IMR-90 (cell line): Measurements from ENCODE around the gene MRPL52. TPM values are rescaled to one million over a fixed set of nuclear protein-coding genes. Genes with fewer than 3 reads are reported as not detected.
A peak's percentile ranks its signal among the peaks of the same experiment; 100 is the strongest.

Experiments used
- ATAC-seq: fragments of 200-7000 bp; cut with Tn5 transposase; 2 replicates; pipeline ENCODE4 v1.9.1; 2020; ENCODE audit warnings: low read depth, mild to moderate bottlenecking, moderate library complexity
- BruUV-seq: library from RNA; stranded (reverse); fragments of 400-500 nt; replicated peaks from 2 replicates; lab custom pipeline; 2021; lab: Mats Ljungman, UMichigan
- CTCF ChIA-PET: fragments of 300-600 bp; formaldehyde crosslinking; extraction: SDS; loops from one replicate; lab custom pipeline; 2021; ENCODE audit warnings: antibody characterized with exemption; lab: Yijun Ruan, JAX
- POLR2A ChIA-PET: fragments of 300-600 bp; sonication (Branson Sonifier 250); formaldehyde crosslinking; loops from one replicate; lab custom pipeline; 2022; ENCODE audit warnings: antibody characterized with exemption; ENCODE audit not compliant: unreplicated experiment; lab: Charles Lee
- DNase-seq: peaks from one replicate; pipeline ENCODE4 v3.0.0; 2013
- H2AFZ ChIP-seq: replicated peaks from 2 replicates; pipeline ENCODE3; 2013; ENCODE audit warnings: low read length, mild to moderate bottlenecking; ENCODE audit not compliant: poor library complexity
- H2AK5ac ChIP-seq: 2 replicates; pipeline ENCODE4 v1.6.1; 2013; ENCODE audit warnings: low read depth, low read length, inconsistent platforms
- H2AK9ac ChIP-seq: replicated peaks from 2 replicates; pipeline ENCODE3; 2013; ENCODE audit warnings: mild to moderate bottlenecking, low read depth, low read length, moderate library complexity; ENCODE audit not compliant: poor library complexity
- H2BK120ac ChIP-seq: 2 replicates; pipeline ENCODE4 v1.6.1; 2013; ENCODE audit warnings: low read depth, low read length, inconsistent platforms
- H2BK15ac ChIP-seq: 3 replicates; pipeline ENCODE4 v1.6.1; 2013; ENCODE audit warnings: low read depth, low read length, inconsistent platforms
- H2BK20ac ChIP-seq: 2 replicates; pipeline ENCODE4 v1.6.1; 2013; ENCODE audit warnings: low read depth, mild to moderate bottlenecking, inconsistent platforms, low read length, moderate library complexity
- H2BK5ac ChIP-seq: 2 replicates; pipeline ENCODE4 v1.6.1; 2013; ENCODE audit warnings: mild to moderate bottlenecking, low read depth, low read length, inconsistent platforms; ENCODE audit not compliant: poor library complexity, severe bottlenecking
- H3K14ac ChIP-seq: replicated peaks from 2 replicates; pipeline ENCODE4 v1.6.1; 2013; ENCODE audit warnings: low read depth, low read length, inconsistent platforms
- H3K18ac ChIP-seq: 2 replicates; pipeline ENCODE4 v1.6.1; 2013; ENCODE audit warnings: low read depth, low read length, control low read depth
- H3K23ac ChIP-seq: 2 replicates; pipeline ENCODE4 v1.6.1; 2013; ENCODE audit warnings: low read depth, low read length, inconsistent platforms
- H3K27ac ChIP-seq: 2 replicates; pipeline ENCODE4 v1.5.1; 2013; ENCODE audit warnings: mild to moderate bottlenecking, control low read depth, low read length; ENCODE audit not compliant: insufficient read depth
- H3K27me3 ChIP-seq: 2 replicates; pipeline ENCODE4 v1.6.1; 2013; ENCODE audit warnings: low read length; ENCODE audit not compliant: control insufficient read depth, insufficient read depth
- H3K36me3 ChIP-seq: 2 replicates; pipeline ENCODE4 v1.6.1; 2013; ENCODE audit warnings: low read length, mixed read lengths; ENCODE audit not compliant: control insufficient read depth, insufficient read depth
- H3K4ac ChIP-seq: 2 replicates; pipeline ENCODE4 v1.6.1; 2013; ENCODE audit warnings: low read depth, low read length, inconsistent platforms
- H3K4me1 ChIP-seq: 2 replicates; pipeline ENCODE4 v1.6.1; 2013; ENCODE audit warnings: low read length, mixed read lengths; ENCODE audit not compliant: control insufficient read depth, insufficient read depth
- H3K4me2 ChIP-seq: 2 replicates; pipeline ENCODE4 v1.6.1; 2013; ENCODE audit warnings: low read depth, mild to moderate bottlenecking, control low read depth, low read length, moderate library complexity
- H3K4me3 ChIP-seq: 2 replicates; pipeline ENCODE4 v1.5.1; 2013; ENCODE audit warnings: low read depth, mild to moderate bottlenecking, control low read depth, low read length, moderate library complexity; ENCODE audit not compliant: insufficient read depth
- H3K56ac ChIP-seq: 2 replicates; pipeline ENCODE4 v1.6.1; 2013; ENCODE audit warnings: low read length, inconsistent platforms; ENCODE audit not compliant: insufficient read depth; ENCODE audit errors: extremely low read depth
- H3K79me1 ChIP-seq, 2 experiments: 2 replicates each; pipeline ENCODE4 v1.6.1; 2013; ENCODE audit warnings: low read length in 2 of 2, inconsistent platforms in 1 of 2, low read depth in 1 of 2
- H3K9ac ChIP-seq: 2 replicates; pipeline ENCODE4 v1.6.1; 2013; ENCODE audit warnings: low read depth, low read length, control low read depth
- H3K9me1 ChIP-seq: 2 replicates; pipeline ENCODE4 v1.6.1; 2013; ENCODE audit warnings: low read length, inconsistent platforms; ENCODE audit not compliant: insufficient read depth
- H3K9me3 ChIP-seq: 2 replicates; pipeline ENCODE4 v1.6.1; 2013; ENCODE audit warnings: low read length; ENCODE audit not compliant: control insufficient read depth, insufficient read depth
- H4K20me1 ChIP-seq: 2 replicates; pipeline ENCODE4 v1.6.1; 2013; ENCODE audit warnings: low read length, inconsistent platforms; ENCODE audit not compliant: insufficient read depth
- H4K5ac ChIP-seq: 2 replicates; pipeline ENCODE4 v1.6.1; 2013; ENCODE audit warnings: mild to moderate bottlenecking, low read depth, low read length, control low read depth
- H4K8ac ChIP-seq, 2 experiments: 2 replicates each; pipeline ENCODE4 v1.6.1; 2013; ENCODE audit warnings: low read depth in 2 of 2, low read length in 2 of 2, control low read depth in 1 of 2, inconsistent platforms in 1 of 2
- H4K91ac ChIP-seq: 2 replicates; pipeline ENCODE4 v1.6.1; 2013; ENCODE audit warnings: low read depth, low read length, inconsistent platforms; ENCODE audit not compliant: insufficient read depth
- BHLHE40 ChIP-seq: fragments of 150-350 bp; IDR thresholded peaks from 2 replicates; pipeline ENCODE4 v1.6.1; 2016; ENCODE audit warnings: mild to moderate bottlenecking, low read depth, low read length
- CTCF ChIP-seq: conservative IDR thresholded peaks from 2 replicates; pipeline ENCODE4 v1.5.1; 2012; ENCODE audit warnings: mild to moderate bottlenecking, low read depth, low read length, improper control_type of control experiment
- ELK1 ChIP-seq: fragments of 150-350 bp; IDR thresholded peaks from 2 replicates; pipeline ENCODE4 v1.6.1; 2016; ENCODE audit warnings: low read depth, mild to moderate bottlenecking, low read length, moderate library complexity, borderline replicate concordance
- MAZ ChIP-seq: IDR thresholded peaks from 2 replicates; pipeline ENCODE4 v1.6.1; 2012; ENCODE audit warnings: low read depth, mild to moderate bottlenecking, low read length, improper control_type of control experiment, moderate library complexity, borderline replicate concordance
- NFE2L2 ChIP-seq: fragments of 150-350 bp; IDR thresholded peaks from 2 replicates; pipeline ENCODE4 v1.6.1; 2016; ENCODE audit warnings: low read depth, mild to moderate bottlenecking, low read length
- RFX5 ChIP-seq: IDR thresholded peaks from 2 replicates; pipeline ENCODE4 v1.8.0; 2012; ENCODE audit warnings: low read depth, mild to moderate bottlenecking, low read length, moderate library complexity
- WGBS, 2 experiments: methylation state at CpG; one replicate each; pipeline versions ENCODE4 v1.1.5 to v1.1.7; 2013; ENCODE audit warnings: missing lambda C conversion rate in 2 of 2; ENCODE audit not compliant: insufficient read length in 1 of 2; ENCODE audit errors: extremely low coverage in 2 of 2; 5-methylcytosine and 5-hydroxymethylcytosine counted together
- dilution Hi-C: fragments of 300-500 bp; cut with HindIII; formaldehyde crosslinking; loops from one replicate; pipeline ENCODE4 v1.14.3; 2018; ENCODE audit warnings: low sequenced_read_pairs; ENCODE audit not compliant: unreplicated experiment
- in situ Hi-C: fragments of 300-500 bp; cut with MboI; formaldehyde crosslinking; loops from 3 replicates; pipeline ENCODE4 v1.14.3; 2019; ENCODE audit warnings: low sequenced_read_pairs, inconsistent platforms, mixed read lengths
- intact Hi-C: fragments of 100-400 bp; cut with micrococcal nuclease; formaldehyde crosslinking; loops from 2 replicates; pipeline ENCODE4 v1.10.0; 2022
- polyA plus RNA-seq, 3 experiments: library from polyadenylated mRNA; depleted of rRNA; stranded (reverse); fragments of >200 nt; gene quantifications; 2 replicates each; pipeline ENCODE4 v1.2.3, GENCODE V29; 2012; ENCODE audit warnings: low replicate concordance in 1 of 3
- total RNA-seq: library from RNA; depleted of rRNA; stranded (reverse); fragments of >200 nt; gene quantifications from 2 replicates; pipeline ENCODE4 v1.2.3, GENCODE V29; 2012

MRPL52 gene
- total and polyA plus RNA-seq, 2 of the 4 experiments (the other 2 are of a cell fraction) = 33.1 to 51.4 TPM

GRCh38 chr14:22830443-22831010, 840 bp downstream of the MRPL52 start:
- no peak for ATAC-seq
- no peak overlapping the region; the same call in 1 of the 2 replicates for H3K27ac ChIP-seq
- TSS peak; percentile 49 for BruUV-seq

More at GRCh38 chr14:22830443-22831010, 840 bp downstream of the MRPL52 start:
- Histone ChIP-seq H4K91ac (no peak overlapping the region), H2AK9ac (peak overlapping the region; percentile 42), H3K23ac (peak overlapping the region; percentile 73; the same call in 1 of the 2 replicates), H4K8ac (peak overlapping the region in 1 of 2 experiments; percentile 79; a peak in 1 of 4 replicates), H2BK20ac (no peak overlapping the region; the same call in 1 of the 2 replicates), H3K14ac (no peak overlapping the region), H3K4me3 (peak overlapping the region; percentile 95), H4K20me1 (no peaks in the 10 kb centered on the region), H3K36me3 (peaks cover 8% of the 10 kb centered on the region), H2AFZ (no peak overlapping the region), H4K5ac (no peak overlapping the region), H3K27me3 (no peaks in the 10 kb centered on the region), H3K4ac (no peak overlapping the region), H3K9me1 (0 out of 2 replicates have a peak, but pooled peaks cover 4% of the 10 kb centered on the region), H3K4me2 (peak overlapping the region; percentile 85), H2BK5ac (no peak overlapping the region), H3K18ac (no peak overlapping the region), H2AK5ac (no peak overlapping the region), H3K4me1 (peaks cover 4% of the 10 kb centered on the region), H3K9me3 (no peaks in the 10 kb centered on the region), H3K56ac (peak overlapping the region; percentile 83; the same call in 1 of the 2 replicates), H3K79me1 (peaks cover 15 to 37% of the 10 kb centered on the region in 2 experiments), H2BK15ac (no peak overlapping the region), H3K9ac (peak overlapping the region; percentile 84), H2BK120ac (no peak overlapping the region)
- ChIA-PET POLR2A (interaction anchor here (0.6 to 1.0 kb wide), 4 partner anchors 10 to 65 kb away, joined by 3 read pairs; partner anchors contain the start of gene OXA1L), CTCF (interaction anchor here (0.6 to 1.6 kb wide), 5 partner anchors 18 to 109 kb away, joined by 3 to 5 read pairs (median 3); no protein-coding TSS in a partner anchor)
- TF ChIP-seq CTCF (no peak), BHLHE40 (no peak), RFX5 (no peak), MAZ (no peak), ELK1 (no peak), NFE2L2 (no peak)
- dilution Hi-C loops (no loop called here), in situ Hi-C loops (no loop called here), intact Hi-C loops (no loop called here)
- no peak for DNase-seq
- no CpG with 5 or more reads among the region's 3 CpGs for WGBS, 2 experiments
